ENCODE data around the gene IPCEF1.

GRCh38 chr6:154383273-154383672 is 26.7 kb upstream of the IPCEF1 start:
- TF ChIP-seq POLR2A (IDR thresholded peaks at IDR 0.05; ENCODE audit: low read depth, low read length) = no peak
- TF ChIP-seq POLR2AphosphoS5 (IDR thresholded peaks at IDR 0.05; ENCODE audit: low read depth, low read length) = no peak
